Dedifferentiated amniotic fluid mesenchymal stem cell (primary cell): ENCODE results near the gene CAPRIN2.
A peak's percentile ranks its signal among the peaks of the same experiment; 100 is the strongest.

ENCODE experiments used
- DNase-seq: peaks from one replicate; pipeline ENCODE4 v3.0.0-alpha.2; 2016; ENCODE audit errors: extremely low spot score

The CAPRIN2 gene

GRCh38 chr12:30754750-30755394, at the start of gene CAPRIN2:
CAPRIN2 (minus strand) TSS chr12:30754951; CDS start chr12:30753520, 1,431 bp downstream.
- DNase-seq = peak; percentile 90

- no peak for DNase-seq
Measured at GRCh38 chr12:30797689-30798088, 42.9 kb upstream of the CAPRIN2 start.

- no peak for DNase-seq
Measured at GRCh38 chr12:30796891-30797371, 42.2 kb upstream of the CAPRIN2 start.

GRCh38 chr12:30796313-30796780, 41.6 kb upstream of the CAPRIN2 start:
- DNase-seq = peak; percentile 51

- peak; percentile 47 for DNase-seq
Measured at GRCh38 chr12:30795410-30796312, 40.9 kb upstream of the CAPRIN2 start.

- DNase-seq = peak; percentile 41
Measured at GRCh38 chr12:30794591-30795409, 40.0 kb upstream of the CAPRIN2 start.

- DNase-seq = no peak
Measured at GRCh38 chr12:30794020-30794419, 39.3 kb upstream of the CAPRIN2 start.

GRCh38 chr12:30792648-30793499, 38.1 kb upstream of the CAPRIN2 start:
- DNase-seq = no peak

- no peak for DNase-seq
Measured at GRCh38 chr12:30792085-30792484, 37.3 kb upstream of the CAPRIN2 start.

GRCh38 chr12:30788754-30789153, 34.0 kb upstream of the CAPRIN2 start:
- DNase-seq = no peak

- DNase-seq = no peak
Measured at GRCh38 chr12:30785630-30786029, 30.9 kb upstream of the CAPRIN2 start.

- DNase-seq = no peak
Measured at GRCh38 chr12:30784508-30784907, 29.8 kb upstream of the CAPRIN2 start.

GRCh38 chr12:30783946-30784345, 29.2 kb upstream of the CAPRIN2 start:
- DNase-seq = no peak

- DNase-seq = no peak
Measured at GRCh38 chr12:30782316-30783173, 27.8 kb upstream of the CAPRIN2 start.

GRCh38 chr12:30779578-30779977, 24.8 kb upstream of the CAPRIN2 start:
- DNase-seq = no peak

- no peak for DNase-seq
Measured at GRCh38 chr12:30779178-30779577, 24.4 kb upstream of the CAPRIN2 start.

GRCh38 chr12:30774599-30774998, 19.8 kb upstream of the CAPRIN2 start:
- no peak for DNase-seq

- DNase-seq = no peak
Measured at GRCh38 chr12:30769802-30770201, 15.1 kb upstream of the CAPRIN2 start.

GRCh38 chr12:30764251-30764650, 9.5 kb upstream of the CAPRIN2 start:
- DNase-seq = no peak

GRCh38 chr12:30763053-30763452, 8.3 kb upstream of the CAPRIN2 start:
- DNase-seq = no peak
